ENCODE results near the gene POC1B. TPM values are rescaled to one million over a fixed set of nuclear protein-coding genes. Genes with fewer than 3 reads are reported as not detected.

The POC1B gene
- total and polyA plus RNA-seq, 4 donors, result 5.0 to 28.2 (median 7.6) TPM

DNA sequence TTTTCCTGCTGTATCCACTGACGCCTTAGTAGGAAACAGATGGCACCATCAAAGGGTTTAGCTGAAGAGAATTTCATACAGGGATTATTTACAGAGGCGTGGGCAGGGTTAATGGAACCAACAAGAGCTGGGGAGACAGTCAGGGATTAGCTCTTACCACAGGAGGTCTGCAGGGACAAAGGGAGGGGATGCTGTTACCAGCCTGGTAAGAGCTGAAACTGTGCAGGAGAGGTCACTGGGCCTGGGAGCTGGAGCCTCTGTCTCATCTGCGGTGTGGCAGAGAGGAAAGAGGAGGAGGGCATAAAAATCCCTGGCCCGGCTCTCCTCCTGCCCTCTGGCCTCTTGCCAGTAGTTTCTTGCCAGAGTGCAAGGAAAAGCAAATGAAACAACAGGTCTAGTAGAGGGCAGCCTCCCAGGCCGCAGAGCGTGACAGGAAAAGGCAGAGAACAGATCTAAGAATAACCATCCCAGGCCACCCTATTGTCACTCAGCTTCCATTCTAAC is 18.9 kb upstream of the POC1B start:
- no peak overlapping the region for H3K4me3 ChIP-seq (ENCODE audit: low read depth in 1 of 3, low read length in 3 of 3)
- H3K9me3 ChIP-seq (ENCODE audit: control insufficient read depth in 4 of 4, low read length in 3 of 4), result no peaks in the 10 kb centered on the region
- DNase-seq (ENCODE audit: low spot score), result no peak
- no peak overlapping the region for H3K27ac ChIP-seq (ENCODE audit: low read depth in 1 of 2, low read length in 2 of 2)
- TF ChIP-seq, protein P1, sequence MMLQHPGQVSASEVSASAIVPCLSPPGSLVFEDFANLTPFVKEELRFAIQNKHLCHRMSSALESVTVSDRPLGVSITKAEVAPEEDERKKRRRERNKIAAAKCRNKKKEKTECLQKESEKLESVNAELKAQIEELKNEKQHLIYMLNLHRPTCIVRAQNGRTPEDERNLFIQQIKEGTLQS (IDR thresholded peaks at IDR 0.05), result no peak
- TF ChIP-seq, protein P2, sequence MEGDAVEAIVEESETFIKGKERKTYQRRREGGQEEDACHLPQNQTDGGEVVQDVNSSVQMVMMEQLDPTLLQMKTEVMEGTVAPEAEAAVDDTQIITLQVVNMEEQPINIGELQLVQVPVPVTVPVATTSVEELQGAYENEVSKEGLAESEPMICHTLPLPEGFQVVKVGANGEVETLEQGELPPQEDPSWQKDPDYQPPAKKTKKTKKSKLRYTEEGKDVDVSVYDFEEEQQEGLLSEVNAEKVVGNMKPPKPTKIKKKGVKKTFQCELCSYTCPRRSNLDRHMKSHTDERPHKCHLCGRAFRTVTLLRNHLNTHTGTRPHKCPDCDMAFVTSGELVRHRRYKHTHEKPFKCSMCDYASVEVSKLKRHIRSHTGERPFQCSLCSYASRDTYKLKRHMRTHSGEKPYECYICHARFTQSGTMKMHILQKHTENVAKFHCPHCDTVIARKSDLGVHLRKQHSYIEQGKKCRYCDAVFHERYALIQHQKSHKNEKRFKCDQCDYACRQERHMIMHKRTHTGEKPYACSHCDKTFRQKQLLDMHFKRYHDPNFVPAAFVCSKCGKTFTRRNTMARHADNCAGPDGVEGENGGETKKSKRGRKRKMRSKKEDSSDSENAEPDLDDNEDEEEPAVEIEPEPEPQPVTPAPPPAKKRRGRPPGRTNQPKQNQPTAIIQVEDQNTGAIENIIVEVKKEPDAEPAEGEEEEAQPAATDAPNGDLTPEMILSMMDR (IDR thresholded peaks at IDR 0.05; ENCODE audit: low read depth, low read length, missing input control), result no peak
- TF ChIP-seq SP1 (IDR thresholded peaks at IDR 0.05) (no peak), YY1 (IDR thresholded peaks at IDR 0.05) (no peak), TAF1 (conservative IDR thresholded peaks at IDR 0.05) (no peak), HNF4A (conservative IDR thresholded peaks at IDR 0.05) (peak; percentile 36 to 39), FOXA2 (IDR thresholded peaks at IDR 0.05) (no peak), RXRA (IDR thresholded peaks at IDR 0.05) (peak; percentile 49), EGR1 (IDR thresholded peaks at IDR 0.05; ENCODE audit: low read depth in 2 of 2) (no peak), NR2F2 (IDR thresholded peaks at IDR 0.05) (peak; percentile 51), HNF4G (IDR thresholded peaks at IDR 0.05) (no peak), JUND (IDR thresholded peaks at IDR 0.05) (no peak), RAD21 (IDR thresholded peaks at IDR 0.05) (peak; percentile 57 to 71), FOXA1 (IDR thresholded peaks at IDR 0.05) (no peak), GABPA (IDR thresholded peaks at IDR 0.05 in 1 of 2, conservative IDR thresholded peaks at IDR 0.05 in 1 of 2) (no peak)
- TF ChIP-seq, protein P3, sequence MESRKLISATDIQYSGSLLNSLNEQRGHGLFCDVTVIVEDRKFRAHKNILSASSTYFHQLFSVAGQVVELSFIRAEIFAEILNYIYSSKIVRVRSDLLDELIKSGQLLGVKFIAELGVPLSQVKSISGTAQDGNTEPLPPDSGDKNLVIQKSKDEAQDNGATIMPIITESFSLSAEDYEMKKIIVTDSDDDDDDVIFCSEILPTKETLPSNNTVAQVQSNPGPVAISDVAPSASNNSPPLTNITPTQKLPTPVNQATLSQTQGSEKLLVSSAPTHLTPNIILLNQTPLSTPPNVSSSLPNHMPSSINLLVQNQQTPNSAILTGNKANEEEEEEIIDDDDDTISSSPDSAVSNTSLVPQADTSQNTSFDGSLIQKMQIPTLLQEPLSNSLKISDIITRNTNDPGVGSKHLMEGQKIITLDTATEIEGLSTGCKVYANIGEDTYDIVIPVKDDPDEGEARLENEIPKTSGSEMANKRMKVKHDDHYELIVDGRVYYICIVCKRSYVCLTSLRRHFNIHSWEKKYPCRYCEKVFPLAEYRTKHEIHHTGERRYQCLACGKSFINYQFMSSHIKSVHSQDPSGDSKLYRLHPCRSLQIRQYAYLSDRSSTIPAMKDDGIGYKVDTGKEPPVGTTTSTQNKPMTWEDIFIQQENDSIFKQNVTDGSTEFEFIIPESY (IDR thresholded peaks at IDR 0.05), result no peak
- TF ChIP-seq, protein P4, sequence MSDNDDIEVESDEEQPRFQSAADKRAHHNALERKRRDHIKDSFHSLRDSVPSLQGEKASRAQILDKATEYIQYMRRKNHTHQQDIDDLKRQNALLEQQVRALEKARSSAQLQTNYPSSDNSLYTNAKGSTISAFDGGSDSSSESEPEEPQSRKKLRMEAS (IDR thresholded peaks at IDR 0.05), result no peak
- H3K36me3 ChIP-seq (ENCODE audit: control insufficient read depth in 4 of 4, insufficient read depth in 3 of 4, low read depth in 1 of 4, low read length in 3 of 4), result no peaks in the 10 kb centered on the region
- no peaks in the 10 kb centered on the region for H3K27me3 ChIP-seq (ENCODE audit: control insufficient read depth in 4 of 4, insufficient read depth in 4 of 4, low read length in 3 of 4)
- peak overlapping the region in 1 of 2 donors; percentile 26 for H3K9ac ChIP-seq (ENCODE audit: low read depth in 1 of 2, low read length in 2 of 2)
- WGBS, result 27% methylated on average over 6 of the region's 6 CpGs
- H3K4me1 ChIP-seq (ENCODE audit: control insufficient read depth in 4 of 4, insufficient read depth in 4 of 4, low read length in 3 of 4), result peaks cover 0 to 14% (median 9%) of the 10 kb centered on the region in 4 donors

DNA sequence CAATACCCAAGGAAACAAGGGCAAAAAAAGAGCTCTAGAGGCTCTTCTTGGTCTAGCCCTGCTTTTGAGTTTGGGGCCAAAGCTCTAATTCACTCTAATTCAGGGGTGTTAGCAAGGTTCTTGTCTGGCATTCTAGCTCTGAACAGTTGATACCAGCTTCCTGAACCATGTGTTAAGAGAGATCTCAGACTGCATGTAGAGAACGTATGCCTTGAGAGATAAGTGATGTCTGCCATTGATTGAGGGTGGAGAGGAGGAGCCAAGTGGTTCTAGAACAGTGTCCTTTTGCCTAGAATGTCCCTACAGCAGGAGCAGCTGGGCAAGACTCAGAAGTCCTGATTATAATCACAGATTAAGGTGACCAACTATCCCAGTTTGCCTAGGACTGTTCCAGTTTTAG is 18.2 kb upstream of the POC1B start:
- no peak for DNase-seq (ENCODE audit: low spot score)
- H3K9ac ChIP-seq (ENCODE audit: low read depth in 1 of 2, low read length in 2 of 2), result no peak overlapping the region
- 91% methylated on average over 1 of the region's 1 CpG for WGBS
- H3K4me1 ChIP-seq (ENCODE audit: control insufficient read depth in 4 of 4, insufficient read depth in 4 of 4, low read length in 3 of 4), result peaks cover 0 to 14% (median 9%) of the 10 kb centered on the region in 4 donors
- no peak overlapping the region for H3K4me3 ChIP-seq (ENCODE audit: low read depth in 1 of 3, low read length in 3 of 3)
- no peaks in the 10 kb centered on the region for H3K27me3 ChIP-seq (ENCODE audit: control insufficient read depth in 4 of 4, insufficient read depth in 4 of 4, low read length in 3 of 4)
- no peak for TF ChIP-seq SP1 (IDR thresholded peaks at IDR 0.05)
- TF ChIP-seq NR2F2 (IDR thresholded peaks at IDR 0.05), result no peak
- no peaks in the 10 kb centered on the region for H3K36me3 ChIP-seq (ENCODE audit: control insufficient read depth in 4 of 4, insufficient read depth in 3 of 4, low read depth in 1 of 4, low read length in 3 of 4)
- H3K9me3 ChIP-seq (ENCODE audit: control insufficient read depth in 4 of 4, low read length in 3 of 4), result no peaks in the 10 kb centered on the region
- H3K27ac ChIP-seq (ENCODE audit: low read depth in 1 of 2, low read length in 2 of 2), result no peak overlapping the region
